Neural progenitor cell (in vitro differentiated cells): ENCODE data around the gene AHRR. TPM values are rescaled to one million over a fixed set of nuclear protein-coding genes. Genes with fewer than 3 reads are reported as not detected.

ENCODE experiments used
- DNase-seq: peaks from one replicate; pipeline ENCODE4 v3.0.0-alpha.2; 2016; ENCODE audit warnings: low spot score
- H2AFZ ChIP-seq: fragments of 200-600 bp; sonication (generic); replicated peaks from 2 replicates; pipeline ENCODE4 v1.6.1; 2016; ENCODE audit warnings: antibody characterized with exemption
- H3F3A ChIP-seq: fragments of 200-600 bp; sonication (generic); 2 replicates; pipeline ENCODE4 v1.6.1; 2016; ENCODE audit warnings: antibody characterized with exemption, low read depth
- H3K27ac ChIP-seq: fragments of 200-600 bp; sonication (generic); 2 replicates; pipeline ENCODE4 v1.5.1; 2016; ENCODE audit warnings: mild to moderate bottlenecking
- H3K27me3 ChIP-seq: fragments of 200-600 bp; sonication (generic); 2 replicates; pipeline ENCODE4 v1.6.1; 2016; ENCODE audit warnings: mild to moderate bottlenecking, moderate library complexity
- H3K36me3 ChIP-seq: fragments of 200-600 bp; sonication (generic); 2 replicates; pipeline ENCODE4 v1.5.1; 2016
- H3K4me1 ChIP-seq: fragments of 200-600 bp; sonication (generic); 2 replicates; pipeline ENCODE4 v1.6.1; 2016; ENCODE audit warnings: mixed run types
- H3K4me2 ChIP-seq: fragments of 200-600 bp; sonication (generic); 2 replicates; pipeline ENCODE4 v1.6.1; 2016
- H3K4me3 ChIP-seq: fragments of 200-600 bp; sonication (generic); 2 replicates; pipeline ENCODE4 v1.5.1; 2016
- H3K79me2 ChIP-seq: fragments of 200-600 bp; sonication (generic); 2 replicates; pipeline ENCODE4 v1.6.1; 2016; ENCODE audit warnings: low read depth
- H3K9ac ChIP-seq: fragments of 200-600 bp; sonication (generic); 2 replicates; pipeline ENCODE4 v1.6.1; 2016
- H3K9me3 ChIP-seq: fragments of 200-600 bp; sonication (generic); 2 replicates; pipeline ENCODE4 v1.5.1; 2016; ENCODE audit warnings: low read depth
- H4K20me1 ChIP-seq: fragments of 200-600 bp; sonication (generic); 2 replicates; pipeline ENCODE4 v1.6.1; 2016; ENCODE audit warnings: low read depth
- H3K27ac Mint-ChIP-seq: 3 replicates; pipeline ENCODE4 v1.8.0; 2021; ENCODE audit warnings: mixed read lengths
- H3K27me3 Mint-ChIP-seq: 2 replicates; pipeline ENCODE4 v1.8.0; 2022; ENCODE audit warnings: low read depth, mild to moderate bottlenecking, inconsistent platforms, moderate library complexity, mixed read lengths; ENCODE audit not compliant: insufficient read depth
- H3K36me3 Mint-ChIP-seq: 3 replicates; pipeline ENCODE4 v1.8.0; 2021; ENCODE audit warnings: mixed read lengths
- H3K4me1 Mint-ChIP-seq: 3 replicates; pipeline ENCODE4 v1.8.0; 2021; ENCODE audit warnings: mixed read lengths
- H3K4me3 Mint-ChIP-seq: 3 replicates; pipeline ENCODE4 v1.8.0; 2021; ENCODE audit warnings: mild to moderate bottlenecking, moderate library complexity, mixed read lengths
- H3K9me3 Mint-ChIP-seq: 3 replicates; pipeline ENCODE4 v1.8.0; 2020; ENCODE audit warnings: mixed read lengths
- EZH2 ChIP-seq: fragments of 200-600 bp; sonication (generic); IDR thresholded peaks from 2 replicates; pipeline ENCODE4 v1.6.1; 2017; ENCODE audit warnings: antibody characterized with exemption, mild to moderate bottlenecking, moderate library complexity
- EZH2phosphoT487 ChIP-seq: fragments of 200-600 bp; sonication (generic); IDR thresholded peaks from 2 replicates; pipeline ENCODE4 v1.6.1; 2017; ENCODE audit warnings: antibody characterized with exemption
- total RNA-seq: library from RNA; depleted of rRNA; stranded (reverse); fragments of >200 nt; gene quantifications from 2 replicates; pipeline ENCODE4 v1.2.3, GENCODE V29; 2015; ENCODE audit warnings: low replicate concordance
- TF ChIP-seq, protein P1 (sequence below): fragments of 200-600 bp; sonication (generic); IDR thresholded peaks from 2 replicates; pipeline ENCODE4 v1.5.1; 2017; ENCODE audit warnings: antibody characterized with exemption, mild to moderate bottlenecking

The AHRR gene
- total RNA-seq, 1 donor from 2014 or later: 0.34 TPM

DNA sequence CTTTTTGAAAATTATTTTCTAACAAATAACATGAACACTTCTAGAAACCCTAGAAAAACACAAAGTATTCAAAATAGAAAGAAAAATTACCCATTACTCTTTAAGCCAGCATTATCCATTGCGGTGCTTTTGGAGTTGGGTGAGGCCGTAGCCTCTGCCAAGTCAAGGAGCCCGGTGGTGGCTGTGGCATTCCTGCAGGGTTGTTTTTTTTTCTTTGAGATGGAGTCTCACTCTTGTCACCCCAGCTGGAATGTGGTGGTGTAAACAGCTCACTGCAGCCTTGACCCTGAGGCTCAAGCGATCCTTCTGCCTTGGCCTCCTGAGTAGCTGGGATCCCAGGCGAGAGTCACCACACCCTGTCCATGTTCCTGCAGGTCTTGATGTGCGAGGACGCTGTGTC is 8.2 kb upstream of the AHRR start:
- DNase-seq: no peak
- peaks cover 27% of the 10 kb centered on the region for H4K20me1 ChIP-seq

GRCh38 chr5:313806-314376 is 7.6 kb upstream of the AHRR start:
- H3K36me3 ChIP-seq: no peaks in the 10 kb centered on the region
- no peaks in the 10 kb centered on the region for H3K79me2 ChIP-seq
- H3K4me1 ChIP-seq: peaks cover 4% of the 10 kb centered on the region
- H3K9me3 ChIP-seq: no peaks in the 10 kb centered on the region
- no peak overlapping the region for H3K4me3 ChIP-seq
- Mint-ChIP-seq H3K27ac (no peak overlapping the region), H3K9me3 (no peaks in the 10 kb centered on the region), H3K4me3 (no peak overlapping the region), H3K27me3 (no peaks in the 10 kb centered on the region), H3K4me1 (peaks cover 3% of the 10 kb centered on the region), H3K36me3 (peaks cover 3% of the 10 kb centered on the region)
- no peaks in the 10 kb centered on the region for H3F3A ChIP-seq
- DNase-seq: no peak
- H4K20me1 ChIP-seq: peaks cover 26% of the 10 kb centered on the region
- no peak for TF ChIP-seq EZH2phosphoT487
- TF ChIP-seq, protein P1, sequence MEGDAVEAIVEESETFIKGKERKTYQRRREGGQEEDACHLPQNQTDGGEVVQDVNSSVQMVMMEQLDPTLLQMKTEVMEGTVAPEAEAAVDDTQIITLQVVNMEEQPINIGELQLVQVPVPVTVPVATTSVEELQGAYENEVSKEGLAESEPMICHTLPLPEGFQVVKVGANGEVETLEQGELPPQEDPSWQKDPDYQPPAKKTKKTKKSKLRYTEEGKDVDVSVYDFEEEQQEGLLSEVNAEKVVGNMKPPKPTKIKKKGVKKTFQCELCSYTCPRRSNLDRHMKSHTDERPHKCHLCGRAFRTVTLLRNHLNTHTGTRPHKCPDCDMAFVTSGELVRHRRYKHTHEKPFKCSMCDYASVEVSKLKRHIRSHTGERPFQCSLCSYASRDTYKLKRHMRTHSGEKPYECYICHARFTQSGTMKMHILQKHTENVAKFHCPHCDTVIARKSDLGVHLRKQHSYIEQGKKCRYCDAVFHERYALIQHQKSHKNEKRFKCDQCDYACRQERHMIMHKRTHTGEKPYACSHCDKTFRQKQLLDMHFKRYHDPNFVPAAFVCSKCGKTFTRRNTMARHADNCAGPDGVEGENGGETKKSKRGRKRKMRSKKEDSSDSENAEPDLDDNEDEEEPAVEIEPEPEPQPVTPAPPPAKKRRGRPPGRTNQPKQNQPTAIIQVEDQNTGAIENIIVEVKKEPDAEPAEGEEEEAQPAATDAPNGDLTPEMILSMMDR: no peak
- TF ChIP-seq EZH2: no peak
- H2AFZ ChIP-seq: no peak overlapping the region
- H3K27me3 ChIP-seq: peaks cover 8% of the 10 kb centered on the region
- no peak overlapping the region for H3K9ac ChIP-seq
- no peak overlapping the region for H3K4me2 ChIP-seq
- H3K27ac ChIP-seq: no peak overlapping the region

More for the DNA sequence above, 8.2 kb upstream of the AHRR start:
- Mint-ChIP-seq H3K4me3 (no peak overlapping the region), H3K27me3 (no peaks in the 10 kb centered on the region), H3K27ac (no peak overlapping the region), H3K36me3 (peaks cover 3% of the 10 kb centered on the region), H3K4me1 (peaks cover 3% of the 10 kb centered on the region), H3K9me3 (no peaks in the 10 kb centered on the region)
- no peaks in the 10 kb centered on the region for H3K9me3 ChIP-seq
- H3K79me2 ChIP-seq: no peaks in the 10 kb centered on the region
- H3K36me3 ChIP-seq: no peaks in the 10 kb centered on the region
- H3K4me2 ChIP-seq: no peak overlapping the region
- peaks cover 7% of the 10 kb centered on the region for H3K4me1 ChIP-seq
- no peak overlapping the region for H3K9ac ChIP-seq
- H2AFZ ChIP-seq: no peak overlapping the region
- TF ChIP-seq EZH2phosphoT487: no peak
- TF ChIP-seq EZH2: no peak
- TF ChIP-seq, protein P1: no peak
- H3K27me3 ChIP-seq: peaks cover 1% of the 10 kb centered on the region
- no peaks in the 10 kb centered on the region for H3F3A ChIP-seq
- H3K4me3 ChIP-seq: no peak overlapping the region
- H3K27ac ChIP-seq: no peak overlapping the region

DNA sequence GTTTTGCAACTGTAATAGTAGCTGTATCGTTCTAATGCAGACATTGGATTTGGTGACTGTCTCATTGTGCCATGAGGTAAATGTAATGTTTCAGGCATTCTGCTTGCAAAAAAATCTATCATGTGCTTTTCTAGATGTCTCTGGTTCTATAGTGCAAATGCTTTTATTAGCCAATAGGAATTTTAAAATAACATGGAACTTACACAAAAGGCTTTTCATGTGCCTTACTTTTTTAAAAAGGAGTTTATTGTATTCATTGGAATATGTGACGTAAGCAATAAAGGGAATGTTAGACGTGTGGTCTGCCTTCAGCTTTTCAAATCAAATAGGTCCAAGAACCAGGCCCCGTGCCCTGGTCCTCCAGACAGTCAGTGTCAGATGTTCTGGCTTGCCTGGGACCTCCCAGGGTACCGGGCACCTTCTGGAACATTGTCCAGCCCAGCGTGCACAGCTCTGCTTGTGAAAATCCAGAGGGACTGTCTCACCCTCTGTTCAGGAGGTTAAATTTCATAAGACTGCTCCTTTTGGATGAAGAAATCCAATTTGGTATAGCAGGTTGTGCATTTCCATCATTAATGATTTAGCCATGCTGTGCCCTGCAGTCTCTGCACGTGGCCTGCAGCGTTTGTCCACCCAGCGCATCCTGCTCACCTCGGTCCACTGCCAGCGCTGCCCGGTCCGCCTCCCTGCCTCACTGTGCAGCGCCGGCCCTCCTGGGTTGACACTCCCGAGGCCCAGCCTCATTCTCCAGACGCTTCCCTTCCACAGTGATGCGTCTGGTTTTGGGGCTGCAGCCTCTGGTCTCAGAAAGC is 6.6 kb upstream of the AHRR start:
- H3K4me3 Mint-ChIP-seq: no peak overlapping the region
- TF ChIP-seq, protein P1: no peak
- TF ChIP-seq EZH2phosphoT487: no peak
- TF ChIP-seq EZH2: no peak
- Histone ChIP-seq H3K4me3 (no peak overlapping the region), H3K79me2 (no peaks in the 10 kb centered on the region), H2AFZ (no peak overlapping the region), H3K4me2 (no peak overlapping the region), H3F3A (no peaks in the 10 kb centered on the region), H4K20me1 (peaks cover 33% of the 10 kb centered on the region), H3K27ac (no peak overlapping the region), H3K9ac (no peak overlapping the region), H3K27me3 (peaks cover 18% of the 10 kb centered on the region), H3K36me3 (no peaks in the 10 kb centered on the region), H3K9me3 (no peaks in the 10 kb centered on the region), H3K4me1 (peaks cover 2% of the 10 kb centered on the region)
- peaks cover 10% of the 10 kb centered on the region for H3K27me3 Mint-ChIP-seq
- H3K27ac Mint-ChIP-seq: no peak overlapping the region
- H3K9me3 Mint-ChIP-seq: no peaks in the 10 kb centered on the region
- H3K36me3 Mint-ChIP-seq: peaks cover 3% of the 10 kb centered on the region
- no peak for DNase-seq
- H3K4me1 Mint-ChIP-seq: peaks cover 3% of the 10 kb centered on the region
